ENCODE results near the gene GCDH.
"Not testable (repeated sequence)": the region's sequence is repeated elsewhere in the genome, so short reads cannot be mapped to it uniquely, and the experiment has no call there.

Gene GCDH

GRCh38 chr19:12912571-12912970 is 21.6 kb downstream of the GCDH start:
- DNase-seq, result peak; percentile 75

GRCh38 chr19:12913011-12913561 is 22.1 kb downstream of the GCDH start:
- DNase-seq, result peak; percentile 98

- DNase-seq, result no peak
Measured at GRCh38 chr19:12913851-12914690, 23.1 kb downstream of the GCDH start.

GRCh38 chr19:12915860-12916259 is 24.9 kb downstream of the GCDH start:
- not testable (repeated sequence) for DNase-seq

GRCh38 chr19:12918253-12918652 is 27.3 kb downstream of the GCDH start:
- DNase-seq, result no peak

GRCh38 chr19:12921047-12921446 is 30.1 kb downstream of the GCDH start:
- no peak for DNase-seq

GRCh38 chr19:12922959-12923358 is 32.0 kb downstream of the GCDH start:
- no peak for DNase-seq

GRCh38 chr19:12924621-12925310 is 33.8 kb downstream of the GCDH start:
- DNase-seq, result no peak

- no peak for DNase-seq
Measured at GRCh38 chr19:12930002-12930645, 39.2 kb downstream of the GCDH start.

- no peak for DNase-seq
Measured at GRCh38 chr19:12932392-12933286, 41.7 kb downstream of the GCDH start.

- peak; percentile 92 for DNase-seq
Measured at GRCh38 chr19:12933287-12934072, 42.5 kb downstream of the GCDH start, which contains the start of gene FARSA. Gene FARSA, minus strand, starts transcription at chr19:12933711. Its CDS starts 15 bp downstream, at chr19:12933696.

GRCh38 chr19:12935071-12935470 is 44.1 kb downstream of the GCDH start:
- no peak for DNase-seq

- no peak for DNase-seq
Measured at GRCh38 chr19:12936582-12936981, 45.6 kb downstream of the GCDH start.

- DNase-seq, result peak; percentile 24
Measured at GRCh38 chr19:12937093-12937926, 46.4 kb downstream of the GCDH start.

GRCh38 chr19:12937927-12938778 is 47.2 kb downstream of the GCDH start, which contains the start of gene CALR:
Gene CALR, plus strand, starts transcription at chr19:12938609. Its CDS starts 71 bp downstream, at chr19:12938680.
- DNase-seq, result peak; percentile 99

GRCh38 chr19:12938779-12939601 is 48.0 kb downstream of the GCDH start:
- no peak for DNase-seq

- DNase-seq, result no peak
Measured at GRCh38 chr19:12939975-12940423, 49.0 kb downstream of the GCDH start.

- DNase-seq, result no peak
Measured at GRCh38 chr19:12940897-12941296, 49.9 kb downstream of the GCDH start.

Data from COR-L47 (cell line).